Stomach (tissue), 4 donors: Measurements from ENCODE around the gene BICRA.

Source experiments
- EP300 ChIP-seq: sonication (generic); formaldehyde crosslinking; IDR thresholded peaks from one replicate; pipeline ENCODE4 v1.6.1; 2017; ENCODE audit warnings: antibody characterized with exemption
- POLR2A ChIP-seq, 4 donors: fragments of 450-650 bp; IDR thresholded peaks; one replicate each; pipeline ENCODE4 v1.6.1; 2016; ENCODE audit warnings: antibody characterized with exemption in 4 of 4, control low read depth in 2 of 4, mild to moderate bottlenecking in 1 of 4, moderate library complexity in 1 of 4
- POLR2AphosphoS5 ChIP-seq, 3 donors: sonication (generic); formaldehyde crosslinking; IDR thresholded peaks; one replicate each; pipeline ENCODE4 v1.6.1; 2016; ENCODE audit warnings: antibody characterized with exemption in 3 of 3
- TF ChIP-seq, protein P1 (sequence below), 7 experiments: fragments of 450-650 bp in 4 of 7; fragments of 200-600 bp in 3 of 7; sonication (generic) in 3 of 7; IDR thresholded peaks; one replicate each; pipeline ENCODE4 v1.5.1; 2016 to 2019; ENCODE audit warnings: antibody characterized with exemption in 7 of 7, control low read depth in 2 of 7, mild to moderate bottlenecking in 1 of 7

DNA sequence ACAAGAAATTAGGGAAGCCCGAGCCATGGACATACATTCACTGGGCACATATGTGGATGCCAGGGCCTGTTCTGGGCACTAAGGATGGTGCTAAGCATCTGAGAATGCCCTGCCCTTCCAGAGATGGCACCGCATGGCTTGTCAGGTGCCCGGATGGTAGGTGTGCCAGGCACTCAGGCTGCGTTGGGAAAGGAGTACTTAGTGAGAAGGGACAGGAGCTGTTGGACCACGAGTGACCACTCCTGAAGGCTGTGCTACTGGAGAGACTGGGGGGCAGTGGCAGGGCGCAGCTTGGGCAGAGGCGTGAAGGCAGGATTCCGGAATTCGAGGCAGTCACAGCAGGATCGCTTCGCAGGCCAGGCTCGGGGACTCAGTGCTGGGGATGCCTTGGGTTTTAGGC, 66.3 kb downstream of the BICRA start:
- TF ChIP-seq, protein P1, sequence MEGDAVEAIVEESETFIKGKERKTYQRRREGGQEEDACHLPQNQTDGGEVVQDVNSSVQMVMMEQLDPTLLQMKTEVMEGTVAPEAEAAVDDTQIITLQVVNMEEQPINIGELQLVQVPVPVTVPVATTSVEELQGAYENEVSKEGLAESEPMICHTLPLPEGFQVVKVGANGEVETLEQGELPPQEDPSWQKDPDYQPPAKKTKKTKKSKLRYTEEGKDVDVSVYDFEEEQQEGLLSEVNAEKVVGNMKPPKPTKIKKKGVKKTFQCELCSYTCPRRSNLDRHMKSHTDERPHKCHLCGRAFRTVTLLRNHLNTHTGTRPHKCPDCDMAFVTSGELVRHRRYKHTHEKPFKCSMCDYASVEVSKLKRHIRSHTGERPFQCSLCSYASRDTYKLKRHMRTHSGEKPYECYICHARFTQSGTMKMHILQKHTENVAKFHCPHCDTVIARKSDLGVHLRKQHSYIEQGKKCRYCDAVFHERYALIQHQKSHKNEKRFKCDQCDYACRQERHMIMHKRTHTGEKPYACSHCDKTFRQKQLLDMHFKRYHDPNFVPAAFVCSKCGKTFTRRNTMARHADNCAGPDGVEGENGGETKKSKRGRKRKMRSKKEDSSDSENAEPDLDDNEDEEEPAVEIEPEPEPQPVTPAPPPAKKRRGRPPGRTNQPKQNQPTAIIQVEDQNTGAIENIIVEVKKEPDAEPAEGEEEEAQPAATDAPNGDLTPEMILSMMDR (IDR thresholded peaks at IDR 0.05): no peak
- TF ChIP-seq POLR2A (IDR thresholded peaks at IDR 0.05) (no peak), POLR2AphosphoS5 (IDR thresholded peaks at IDR 0.05) (no peak), EP300 (no peak)
